Ovary (tissue), 9 donors: ENCODE data around the gene PYDC1. TPM values are rescaled to one million over a fixed set of nuclear protein-coding genes. Genes with fewer than 3 reads are reported as not detected.
"Not testable (repeated sequence)": the region's sequence is repeated elsewhere in the genome, so short reads cannot be mapped to it uniquely, and the experiment has no call there.

Source experiments
- DNase-seq, 5 donors: peaks; one replicate each; pipeline ENCODE4 v3.0.0-alpha.2; 2019 to 2020
- H3K27ac ChIP-seq, 2 donors: fragments of 200-600 bp; one replicate each; pipeline versions ENCODE4 v1.5.1 to v1.8.0; 2019 to 2022
- H3K27me3 ChIP-seq: fragments of 200-600 bp; one replicate; pipeline ENCODE4 v1.8.0; 2022
- H3K36me3 ChIP-seq: fragments of 200-600 bp; sonication (generic); one replicate; pipeline ENCODE4 v1.5.1; 2019
- H3K4me1 ChIP-seq: one replicate; pipeline ENCODE4 v1.8.1; 2013; ENCODE audit warnings: mild to moderate bottlenecking, moderate library complexity; ENCODE audit not compliant: insufficient read depth
- H3K4me3 ChIP-seq: fragments of 200-600 bp; sonication (generic); one replicate; pipeline ENCODE4 v1.5.1; 2017
- H3K9me3 ChIP-seq, 2 donors: fragments of 200-600 bp in 1 of 2; sonication (generic) in 1 of 2; one replicate each; pipeline versions ENCODE4 v1.5.1 to v1.8.1; 2013 to 2019; ENCODE audit warnings: mild to moderate bottlenecking in 1 of 2, moderate library complexity in 1 of 2
- EP300 ChIP-seq: sonication (generic); formaldehyde crosslinking; IDR thresholded peaks from one replicate; pipeline ENCODE4 v1.6.1; 2017; ENCODE audit warnings: antibody characterized with exemption
- POLR2A ChIP-seq: fragments of 450-650 bp; IDR thresholded peaks from one replicate; pipeline ENCODE4 v1.6.1; 2017; ENCODE audit warnings: antibody characterized with exemption, mild to moderate bottlenecking, moderate library complexity
- WGBS, 3 donors: extraction: QIAGEN DNeasy Blood & Tissue Kit in 1 of 3; methylation state at CpG; one replicate each; pipeline versions ENCODE4 v1.1.5 to v1.1.7; 2013 to 2017; 5-methylcytosine and 5-hydroxymethylcytosine counted together
- intact Hi-C, 4 donors: fragments of 100-400 bp; cut with DNase I; formaldehyde crosslinking; loops; one replicate each; pipeline versions ENCODE4 v1.11.0 to v1.15.1; 2022 to 2023
- polyA plus RNA-seq, 2 donors: library from polyadenylated mRNA; stranded (reverse); fragments of 200-250 nt in 1 of 2; fragments of 350-450 nt in 1 of 2; fragmentation: Illumina TruSeq in 1 of 2; extraction: RNeasy Lipid Tissue Mini Kit (QIAGEN cat#74804) in 1 of 2; gene quantifications; one replicate each; pipeline ENCODE4 v1.2.3, GENCODE V29; 2013 to 2014
- small RNA-seq: library from RNA; depleted of rRNA; stranded (forward); fragments of <200 nt; gene quantifications from one replicate; pipeline ENCODE3, GENCODE V24; 2016
- total RNA-seq, 7 donors: library from RNA; depleted of rRNA in 2 of 7; stranded (reverse); fragments of >200 nt in 2 of 7; fragmentation: NEBNext Ultra II Directional in 3 of 7; extraction: Animal tissue kit (Norgen Biotek cat#: 25700) in 3 of 7; gene quantifications; one replicate each; pipeline versions ENCODE4 v1.1.0 to v1.2.4, GENCODE V29; 2016 to 2023
- TF ChIP-seq, protein P1 (sequence below), 3 donors: fragments of 450-650 bp in 2 of 3; fragments of 200-600 bp in 1 of 3; IDR thresholded peaks; one replicate each; pipeline versions ENCODE4 v1.5.1 to v1.8.0; 2016 to 2022; ENCODE audit warnings: antibody characterized with exemption in 3 of 3, mild to moderate bottlenecking in 1 of 3
- donor health status: DM: no; HTN: no; CAD: no; lungs with moderate emphysema.
- donor health status: DM: no; HTN: no; CAD: no.
- donor health status: Bipolar disorder and iron deficiency.
- donor health status: DM: yes; HTN: yes; CAD: no.
- donor health status: DM: no; HTN: no; CAD: no.
- donor health status: DM: yes; HTN: yes; CAD: no.

PYDC1 gene
- total and polyA plus RNA-seq, 9 donors = not detected

GRCh38 chr16:31177136-31177535 lies 39.8 kb downstream of the PYDC1 start:
- Histone ChIP-seq H3K27me3 (no peaks in the 10 kb centered on the region), H3K4me3 (no peak overlapping the region), H3K27ac (no peak overlapping the region), H3K9me3 (no peaks in the 10 kb centered on the region), H3K4me1 (peaks cover 4% of the 10 kb centered on the region), H3K36me3 (no peaks in the 10 kb centered on the region)
- no peak for TF ChIP-seq POLR2A
- TF ChIP-seq, protein P1, sequence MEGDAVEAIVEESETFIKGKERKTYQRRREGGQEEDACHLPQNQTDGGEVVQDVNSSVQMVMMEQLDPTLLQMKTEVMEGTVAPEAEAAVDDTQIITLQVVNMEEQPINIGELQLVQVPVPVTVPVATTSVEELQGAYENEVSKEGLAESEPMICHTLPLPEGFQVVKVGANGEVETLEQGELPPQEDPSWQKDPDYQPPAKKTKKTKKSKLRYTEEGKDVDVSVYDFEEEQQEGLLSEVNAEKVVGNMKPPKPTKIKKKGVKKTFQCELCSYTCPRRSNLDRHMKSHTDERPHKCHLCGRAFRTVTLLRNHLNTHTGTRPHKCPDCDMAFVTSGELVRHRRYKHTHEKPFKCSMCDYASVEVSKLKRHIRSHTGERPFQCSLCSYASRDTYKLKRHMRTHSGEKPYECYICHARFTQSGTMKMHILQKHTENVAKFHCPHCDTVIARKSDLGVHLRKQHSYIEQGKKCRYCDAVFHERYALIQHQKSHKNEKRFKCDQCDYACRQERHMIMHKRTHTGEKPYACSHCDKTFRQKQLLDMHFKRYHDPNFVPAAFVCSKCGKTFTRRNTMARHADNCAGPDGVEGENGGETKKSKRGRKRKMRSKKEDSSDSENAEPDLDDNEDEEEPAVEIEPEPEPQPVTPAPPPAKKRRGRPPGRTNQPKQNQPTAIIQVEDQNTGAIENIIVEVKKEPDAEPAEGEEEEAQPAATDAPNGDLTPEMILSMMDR (IDR thresholded peaks at IDR 0.05) = no peak
- no peak for TF ChIP-seq EP300
- no peak for DNase-seq
- 72 to 78% (median 76%) methylated on average over 3 of the region's 3 CpGs for WGBS, 3 donors
- intact Hi-C loops = no loop called here

DNA sequence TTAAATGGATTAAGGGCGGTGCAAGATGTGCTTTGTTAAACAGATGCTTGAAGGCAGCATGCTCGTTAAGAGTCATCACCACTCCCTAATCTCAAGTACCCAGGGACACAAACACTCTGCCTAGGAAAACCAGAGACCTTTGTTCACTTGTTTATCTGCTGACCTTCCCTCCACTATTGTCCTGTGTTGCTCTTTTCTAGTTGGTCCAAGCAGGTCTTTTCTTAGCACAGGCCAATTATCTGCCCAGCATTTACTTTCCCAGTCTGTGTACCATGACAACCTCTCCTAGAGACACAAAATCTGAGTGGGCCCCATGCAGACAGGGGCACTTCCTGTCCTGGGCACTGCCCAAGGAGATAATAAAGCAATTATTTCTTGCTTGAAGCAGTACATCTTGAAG lies 46.9 kb downstream of the PYDC1 start:
- H3K27me3 ChIP-seq, H3K36me3 ChIP-seq, intact Hi-C loops, H3K4me1 ChIP-seq, H3K4me3 ChIP-seq, H3K9me3 ChIP-seq, DNase-seq, H3K27ac ChIP-seq: not testable (repeated sequence)
- 14 to 33% methylated on average over 1 to 2 of the region's 2 CpGs; no CpG with 5 or more reads in 1 of the 3 donors for WGBS, 3 donors

DNA sequence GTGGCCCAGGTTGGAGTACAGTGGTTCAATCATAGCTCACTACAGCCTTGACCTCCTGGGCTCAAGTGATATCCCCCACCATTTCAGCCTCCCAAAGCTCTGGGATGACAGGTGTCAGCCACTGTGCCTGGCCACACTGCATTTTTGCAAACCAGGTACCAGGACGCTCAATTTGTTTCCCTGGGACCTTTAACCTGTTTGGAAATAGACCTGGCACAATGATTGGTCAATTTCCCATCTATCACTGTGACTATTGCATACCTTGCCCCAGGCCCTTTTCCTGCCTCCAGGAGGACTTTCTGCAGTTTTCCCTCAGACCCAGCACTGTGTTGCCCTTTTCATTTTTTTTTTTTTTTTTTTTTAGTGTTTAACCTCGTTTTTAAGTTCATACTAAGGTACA lies 48.1 kb downstream of the PYDC1 start:
- no peaks in the 10 kb centered on the region for H3K9me3 ChIP-seq
- H3K27ac ChIP-seq = no peak overlapping the region
- no peaks in the 10 kb centered on the region for H3K4me1 ChIP-seq
- WGBS, 3 donors = 57 to 74% (median 64%) methylated on average over 2 of the region's 2 CpGs
- H3K27me3 ChIP-seq = no peaks in the 10 kb centered on the region
- DNase-seq = no peak
- intact Hi-C loops = loop anchor here in 1 of 4 donors (5.0 kb wide), 1 partner anchor 263 kb away; no protein-coding TSS in a partner anchor
- TF ChIP-seq POLR2A = no peak
- no peak for TF ChIP-seq EP300
- H3K36me3 ChIP-seq = no peaks in the 10 kb centered on the region
- no peak overlapping the region for H3K4me3 ChIP-seq

- H3K36me3 ChIP-seq = no peaks in the 10 kb centered on the region
- TF ChIP-seq EP300 (no peak), POLR2A (no peak)
- TF ChIP-seq, protein P1 (IDR thresholded peaks at IDR 0.05) = no peak
- DNase-seq = no peak
- intact Hi-C loops = loop anchor here in 1 of 4 donors (5.0 kb wide), 1 partner anchor 265 kb away; no protein-coding TSS in a partner anchor
- H3K27ac ChIP-seq = no peak overlapping the region
- no peaks in the 10 kb centered on the region for H3K27me3 ChIP-seq
- H3K4me1 ChIP-seq = no peaks in the 10 kb centered on the region
- H3K4me3 ChIP-seq = no peak overlapping the region
- H3K9me3 ChIP-seq = no peaks in the 10 kb centered on the region
- WGBS, 3 donors = 77 to 84% (median 77%) methylated on average over 8 of the region's 8 CpGs
Measured at GRCh38 chr16:31167315-31167714, 49.6 kb downstream of the PYDC1 start.

Small RNA genes within 50 kb of the gene (small RNA-seq; reads per million reads assigned to genes)
- gene NDUFA3P6 = not detected

Other genes starting within 250 kb of the PYDC1 start
- gene HSD3B7, start 231.9 kb downstream of the PYDC1 start, total RNA-seq = 10 to 100 TPM in 4 of 7 donors, 1 to 10 TPM in 3; 8.0 to 24.5 (median 10.5) TPM
- gene HSD3B7, start 231.9 kb downstream of the PYDC1 start, polyA plus RNA-seq = 1 to 10 TPM; 3.9 to 8.0 TPM
- gene STX1B, start 206.5 kb downstream of the PYDC1 start, total RNA-seq = 1 to 10 TPM in 4 of 7 donors, under 1 TPM in 3; 0.34 to 1.5 (median 1.0) TPM
- under 1 TPM; 0.36 to 0.57 TPM for gene STX1B, start 206.5 kb downstream of the PYDC1 start, polyA plus RNA-seq
- gene STX4, start 183.6 kb downstream of the PYDC1 start, total RNA-seq = 10 to 100 TPM; 26.2 to 73.8 (median 59.2) TPM
- gene STX4, start 183.6 kb downstream of the PYDC1 start, polyA plus RNA-seq = 10 to 100 TPM; 34.4 to 53.7 TPM
- gene ZNF668, start 142.9 kb downstream of the PYDC1 start, total RNA-seq = 1 to 10 TPM; 4.2 to 7.4 (median 5.7) TPM
- gene ZNF668, start 142.9 kb downstream of the PYDC1 start, polyA plus RNA-seq = 1 to 10 TPM; 1.3 to 6.7 TPM
- 10 to 100 TPM; 12.4 to 16.3 (median 14.8) TPM for gene ZNF646, start 142.7 kb downstream of the PYDC1 start, total RNA-seq
- gene ZNF646, start 142.7 kb downstream of the PYDC1 start, polyA plus RNA-seq = 10 to 100 TPM in 1 of 2 donors, 1 to 10 TPM in 1; 2.3 to 12.0 TPM
- 1 to 10 TPM; 1.1 to 2.9 (median 1.5) TPM for gene PRSS53, start 128.2 kb downstream of the PYDC1 start, total RNA-seq
- 1 to 10 TPM in 1 of 2 donors, under 1 TPM in 1; 0.30 to 1.4 TPM for gene PRSS53, start 128.2 kb downstream of the PYDC1 start, polyA plus RNA-seq
- gene VKORC1, start 122.3 kb downstream of the PYDC1 start, total RNA-seq = 100 to 1,000 TPM in 1 of 7 donors, 10 to 100 TPM in 6; 72.1 to 114 (median 84.5) TPM
- gene VKORC1, start 122.3 kb downstream of the PYDC1 start, polyA plus RNA-seq = 100 to 1,000 TPM; 117 to 141 TPM
- gene BCKDK, start 108.7 kb downstream of the PYDC1 start, total RNA-seq = 10 to 100 TPM; 34.1 to 51.9 (median 40.5) TPM
- 10 to 100 TPM; 18.6 to 29.2 TPM for gene BCKDK, start 108.7 kb downstream of the PYDC1 start, polyA plus RNA-seq
- gene KAT8, start 99.5 kb downstream of the PYDC1 start, total RNA-seq = 100 to 1,000 TPM in 4 of 7 donors, 10 to 100 TPM in 3; 71.5 to 129 (median 105) TPM
- gene KAT8, start 99.5 kb downstream of the PYDC1 start, polyA plus RNA-seq = 10 to 100 TPM; 66.4 to 87.0 TPM
- gene PRSS8, start 81.4 kb downstream of the PYDC1 start, total RNA-seq = 10 to 100 TPM in 1 of 7 donors, 1 to 10 TPM in 4, not detected in 2; 1.4 to 47.0 (median 2.4) TPM
- gene PRSS8, start 81.4 kb downstream of the PYDC1 start, polyA plus RNA-seq = under 1 TPM in 1 of 2 donors, not detected in 1; 0.05 TPM
- gene PRSS36, start 67.1 kb downstream of the PYDC1 start, total RNA-seq = 1 to 10 TPM in 4 of 7 donors, under 1 TPM in 2, not detected in 1; 0.28 to 2.1 (median 1.3) TPM
- gene PRSS36, start 67.1 kb downstream of the PYDC1 start, polyA plus RNA-seq = under 1 TPM in 1 of 2 donors, not detected in 1; 0.96 TPM
- 100 to 1,000 TPM in 5 of 7 donors, 10 to 100 TPM in 2; 62.2 to 436 (median 355) TPM for gene FUS, start 37.0 kb downstream of the PYDC1 start, total RNA-seq
- 100 to 1,000 TPM; 309 to 469 TPM for gene FUS, start 37.0 kb downstream of the PYDC1 start, polyA plus RNA-seq
- 10 to 100 TPM in 6 of 7 donors, 1 to 10 TPM in 1; 9.4 to 35.8 (median 20.2) TPM for gene PYCARD, start 14.4 kb downstream of the PYDC1 start, total RNA-seq
- gene PYCARD, start 14.4 kb downstream of the PYDC1 start, polyA plus RNA-seq = 10 to 100 TPM in 1 of 2 donors, 1 to 10 TPM in 1; 1.8 to 28.1 TPM
- gene TRIM72, start 3.0 kb downstream of the PYDC1 start, total RNA-seq = under 1 TPM in 3 of 7 donors, not detected in 4; 0.05 to 0.11 (median 0.07) TPM
- under 1 TPM in 1 of 2 donors, not detected in 1; 0.01 TPM for gene TRIM72, start 3.0 kb downstream of the PYDC1 start, polyA plus RNA-seq
- 1 to 10 TPM; 2.3 to 8.2 (median 4.1) TPM for gene ITGAM, start 42.8 kb upstream of the PYDC1 start, total RNA-seq
- gene ITGAM, start 42.8 kb upstream of the PYDC1 start, polyA plus RNA-seq = 1 to 10 TPM; 1.7 to 6.8 TPM
- 10 to 100 TPM in 1 of 7 donors, 1 to 10 TPM in 5, under 1 TPM in 1; 0.83 to 13.9 (median 2.0) TPM for gene ITGAX, start 138.0 kb upstream of the PYDC1 start, total RNA-seq
- 1 to 10 TPM in 1 of 2 donors, under 1 TPM in 1; 0.56 to 3.5 TPM for gene ITGAX, start 138.0 kb upstream of the PYDC1 start, polyA plus RNA-seq
- under 1 TPM in 2 of 7 donors, not detected in 5; 0.10 to 0.15 TPM for gene ITGAD, start 176.2 kb upstream of the PYDC1 start, total RNA-seq
- gene ITGAD, start 176.2 kb upstream of the PYDC1 start, polyA plus RNA-seq = 1 to 10 TPM in 1 of 2 donors, under 1 TPM in 1; 0.05 to 2.7 TPM
- gene COX6A2, start 211.2 kb upstream of the PYDC1 start, total RNA-seq = not detected
- 1 to 10 TPM in 1 of 2 donors, not detected in 1; 1.2 TPM for gene COX6A2, start 211.2 kb upstream of the PYDC1 start, polyA plus RNA-seq
- gene ZNF843, start 225.7 kb upstream of the PYDC1 start, total RNA-seq = 1 to 10 TPM; 2.1 to 5.0 (median 4.2) TPM
- 1 to 10 TPM; 2.2 to 2.8 TPM for gene ZNF843, start 225.7 kb upstream of the PYDC1 start, polyA plus RNA-seq
- 10 to 100 TPM in 5 of 7 donors, 1 to 10 TPM in 2; 8.1 to 16.1 (median 11.0) TPM for gene ARMC5, start 242.4 kb upstream of the PYDC1 start, total RNA-seq
- 10 to 100 TPM in 1 of 2 donors, 1 to 10 TPM in 1; 2.2 to 11.4 TPM for gene ARMC5, start 242.4 kb upstream of the PYDC1 start, polyA plus RNA-seq